NCI-H2196 treated with DMSO at 0.1 percent for 48 hours (cell line): ENCODE data around the gene HS3ST4.

Experiments used
- DNase-seq: peaks from one replicate; lab custom pipeline; 2025; ENCODE audit not compliant: unreplicated experiment; lab: John Stamatoyannopoulos, UW

The HS3ST4 gene

GRCh38 chr16:25888868-25889267 lies 197.1 kb downstream of the HS3ST4 start:
- no peak for DNase-seq

DNA sequence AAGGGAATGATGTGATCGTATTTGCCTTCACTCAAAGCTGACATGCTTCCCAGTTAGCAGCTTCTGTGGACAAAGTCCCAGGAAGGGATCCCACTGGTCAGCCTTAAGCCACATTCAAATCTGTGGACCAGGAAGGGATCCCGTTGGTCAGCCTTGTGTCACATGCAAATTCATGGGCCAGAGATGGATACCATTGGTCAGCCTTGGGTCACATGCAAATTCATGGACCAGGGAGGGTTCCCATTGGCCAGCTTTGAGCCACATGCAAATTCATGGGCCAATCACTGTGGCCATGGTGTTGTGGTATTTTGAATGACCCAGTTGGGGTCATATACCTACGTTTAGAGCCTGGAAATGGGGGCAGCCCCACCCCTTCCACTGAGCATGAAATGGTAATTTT lies 201.6 kb downstream of the HS3ST4 start:
- DNase-seq, result no peak

DNA sequence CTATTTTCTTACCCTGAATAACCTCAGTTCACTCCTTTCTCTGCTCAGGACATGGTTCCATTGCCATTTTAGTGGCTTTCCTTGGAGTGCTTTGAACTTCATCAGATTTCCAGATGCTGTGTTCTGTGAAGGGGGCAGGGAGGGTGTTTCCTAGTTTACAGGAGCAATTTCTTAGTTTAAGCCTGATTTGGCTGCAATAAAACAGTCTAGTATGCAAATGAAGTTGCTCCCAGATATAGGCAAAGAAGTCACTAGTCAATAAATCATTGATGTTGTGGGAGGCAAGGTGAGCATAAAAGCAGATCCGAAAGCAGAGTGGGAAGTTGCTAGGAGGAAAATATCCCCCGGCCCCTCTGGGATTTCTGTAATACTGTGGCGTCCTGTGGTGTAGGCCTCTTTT lies 202.3 kb downstream of the HS3ST4 start:
- DNase-seq, result no peak

- DNase-seq, result no peak
Measured at GRCh38 chr16:25895380-25895779, 203.6 kb downstream of the HS3ST4 start.

- no peak for DNase-seq
Measured at GRCh38 chr16:25896411-25896810, 204.7 kb downstream of the HS3ST4 start.

DNA sequence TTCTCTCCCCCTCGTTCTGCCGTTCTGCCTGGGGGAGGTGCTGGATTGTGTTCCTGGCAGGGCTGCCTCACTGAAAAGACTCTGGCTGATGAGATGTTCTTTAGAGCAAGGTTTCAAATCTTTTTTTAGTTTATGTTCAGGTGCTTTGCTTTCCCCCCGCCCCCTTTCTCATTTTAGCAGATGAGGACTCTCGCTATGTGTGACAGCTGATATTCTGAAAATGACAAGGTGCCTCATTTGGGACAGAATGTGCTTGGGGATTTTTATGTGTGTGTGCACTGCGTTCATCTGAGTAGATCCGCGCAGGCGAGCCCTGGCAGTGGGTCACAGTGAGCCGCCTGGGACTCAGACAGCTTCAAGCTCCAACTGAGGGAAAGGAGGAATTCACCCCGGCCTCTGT lies 205.9 kb downstream of the HS3ST4 start:
- DNase-seq, result no peak

GRCh38 chr16:25905810-25906209 lies 214.1 kb downstream of the HS3ST4 start:
- DNase-seq, result no peak

- no peak for DNase-seq
Measured at GRCh38 chr16:25910971-25911370, 219.2 kb downstream of the HS3ST4 start.

DNA sequence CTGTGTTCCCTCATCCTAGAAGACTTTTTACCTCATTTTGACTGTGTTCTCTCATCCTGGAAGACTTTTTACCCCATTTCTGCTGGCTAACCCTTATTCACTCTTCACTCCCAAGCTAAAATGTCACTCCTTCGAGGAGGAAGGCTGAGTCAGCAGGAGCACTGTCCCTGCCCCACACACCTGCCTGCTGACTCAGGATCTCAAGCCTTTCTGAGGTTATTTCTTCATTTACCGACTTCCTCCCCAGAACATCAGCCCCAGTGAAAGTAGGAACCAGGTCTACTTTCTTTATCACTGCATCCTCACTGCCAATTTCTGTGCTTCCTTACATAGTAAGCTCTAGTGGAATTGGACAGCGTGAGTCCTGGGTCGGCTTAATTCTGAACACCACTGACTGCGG lies 220.6 kb downstream of the HS3ST4 start:
- DNase-seq, result no peak

DNA sequence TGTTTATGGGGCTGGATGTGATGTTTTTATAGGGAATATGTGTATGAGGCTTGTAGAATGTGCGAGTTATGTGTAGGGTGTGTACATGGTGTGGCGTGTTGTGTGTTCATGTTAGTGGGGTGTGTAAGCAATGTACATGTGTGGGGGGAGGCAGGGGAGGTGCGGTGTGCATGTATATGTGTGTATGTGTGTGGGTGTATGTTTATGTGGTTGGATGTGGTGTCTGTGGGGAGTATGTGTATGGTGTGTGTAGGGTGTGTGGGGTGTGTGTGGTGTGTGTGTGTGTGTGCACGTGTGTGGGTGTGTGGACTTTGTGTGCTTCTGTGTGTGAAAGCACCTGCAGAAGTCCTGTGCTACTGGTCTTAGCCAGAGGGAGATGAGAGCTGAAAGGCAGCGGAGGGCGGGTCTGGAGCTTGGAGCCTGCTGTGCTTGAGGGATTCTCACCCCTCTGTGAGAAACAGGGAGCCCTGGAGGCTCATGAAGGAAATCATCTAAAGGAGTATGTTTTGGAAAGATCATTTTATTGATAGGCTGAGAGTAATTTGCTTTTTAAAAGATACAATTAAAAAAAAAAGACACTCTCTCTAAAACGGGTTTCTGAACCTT lies 222.7 kb downstream of the HS3ST4 start:
- DNase-seq, result no peak

- DNase-seq, result no peak
Measured at GRCh38 chr16:25916037-25916436, 224.3 kb downstream of the HS3ST4 start.

- no peak for DNase-seq
Measured at GRCh38 chr16:25922438-25922837, 230.7 kb downstream of the HS3ST4 start.

DNA sequence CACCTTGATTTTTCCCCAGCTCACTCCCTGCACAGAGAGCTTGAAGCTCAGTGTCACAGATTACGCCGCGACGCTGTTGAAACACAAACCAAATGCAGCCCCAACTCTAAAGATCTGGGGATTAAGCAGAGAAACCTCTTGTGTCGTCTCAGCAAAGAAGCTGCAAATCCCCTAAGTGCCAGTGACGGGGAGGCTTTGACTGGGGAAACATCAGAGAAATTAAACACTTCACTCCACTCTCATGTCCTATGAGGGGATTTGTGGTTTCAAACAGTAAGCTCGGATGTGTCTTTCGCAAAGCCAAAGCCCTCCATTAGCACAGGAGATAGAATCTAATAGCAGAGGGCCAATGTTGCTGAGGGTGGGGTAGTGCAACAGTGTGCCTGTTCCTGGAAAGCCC lies 233.7 kb downstream of the HS3ST4 start:
- DNase-seq, result no peak

- no peak for DNase-seq
Measured at GRCh38 chr16:25931473-25932035, 239.8 kb downstream of the HS3ST4 start.

DNA sequence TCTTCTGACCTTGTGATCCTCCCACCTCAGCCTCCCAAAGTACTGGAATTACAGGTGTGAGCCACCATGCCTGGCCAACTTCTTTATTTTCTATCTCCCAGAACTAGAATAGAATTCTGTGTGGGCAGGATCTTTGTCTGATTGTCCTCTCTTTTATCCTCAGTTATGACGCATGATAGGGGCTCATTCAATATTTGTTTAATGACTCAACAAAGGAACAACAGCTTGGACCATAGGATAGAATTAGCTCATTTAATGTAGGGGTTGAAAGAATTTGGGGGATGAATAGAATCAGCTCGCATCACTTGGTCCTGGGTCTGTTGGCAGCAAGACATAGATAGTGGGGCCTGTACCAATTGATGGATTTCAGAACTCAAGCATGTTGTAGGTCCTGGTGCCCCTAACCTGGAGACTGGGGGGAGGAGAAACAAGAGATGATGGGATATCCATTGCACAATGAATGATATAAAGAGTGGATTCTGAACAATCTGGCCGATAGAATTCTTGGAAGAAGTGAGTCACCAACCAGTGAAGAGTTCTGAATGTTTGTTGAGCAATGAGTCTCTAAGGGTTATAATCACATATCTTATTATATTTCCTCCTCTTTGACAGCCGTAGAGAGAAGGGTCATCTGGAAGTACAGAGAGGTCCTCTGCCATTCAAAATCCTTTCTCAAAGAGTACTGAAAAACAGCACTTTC lies 250.2 kb downstream of the HS3ST4 start:
- DNase-seq, result no peak

GRCh38 chr16:25950586-25951281 lies 259.0 kb downstream of the HS3ST4 start:
- DNase-seq, result no peak

GRCh38 chr16:25951999-25952398 lies 260.2 kb downstream of the HS3ST4 start:
- DNase-seq, result no peak

GRCh38 chr16:25952983-25953382 lies 261.2 kb downstream of the HS3ST4 start:
- DNase-seq, result no peak

DNA sequence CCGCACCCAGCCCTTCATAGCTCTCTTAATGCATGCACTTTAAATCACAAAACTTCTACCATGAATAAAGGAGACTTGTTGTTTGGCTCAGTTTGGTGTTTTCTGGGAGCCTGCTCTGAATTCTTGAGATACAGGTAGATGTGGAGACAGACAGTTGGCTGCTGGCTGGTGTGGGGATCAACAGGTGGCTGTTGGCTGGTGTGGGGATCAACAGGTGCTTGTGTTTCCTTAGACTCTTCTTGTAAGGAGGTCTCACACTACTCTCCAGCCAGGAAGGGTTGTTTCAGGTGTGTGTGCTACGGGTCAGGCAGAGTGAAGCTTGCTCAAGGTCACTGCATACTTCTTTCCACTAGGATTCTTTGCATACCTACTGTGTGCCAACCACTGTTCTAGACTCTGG lies 265.9 kb downstream of the HS3ST4 start:
- no peak for DNase-seq

DNA sequence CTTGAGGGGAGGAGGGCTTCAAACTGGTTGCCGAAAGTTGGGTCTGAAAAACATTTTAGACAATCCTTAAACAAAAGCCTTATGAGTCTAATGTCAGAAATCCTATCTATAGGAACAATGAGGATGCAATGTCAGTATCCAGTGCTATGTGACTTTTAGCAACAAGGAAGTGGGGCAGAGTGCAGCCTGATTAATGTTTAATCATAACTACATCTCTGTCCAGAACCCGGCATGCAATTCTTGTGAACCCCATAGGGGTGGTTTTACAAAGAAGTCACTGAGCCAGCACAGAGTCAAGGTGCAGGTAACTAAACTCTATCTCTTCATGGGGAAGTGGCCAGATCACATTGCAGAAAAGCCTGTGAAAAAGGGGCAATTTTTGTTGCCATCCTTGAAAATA lies 267.5 kb downstream of the HS3ST4 start:
- no peak for DNase-seq

- no peak for DNase-seq
Measured at GRCh38 chr16:25966172-25967097, 274.7 kb downstream of the HS3ST4 start.
